Ishikawa (cell line): Measurements from ENCODE around the gene KCNQ1.

Experiments
- CEBPB ChIP-seq: IDR thresholded peaks from 2 replicates; pipeline ENCODE4 v1.6.1; 2012
- CREB1 ChIP-seq: IDR thresholded peaks from 2 replicates; pipeline ENCODE4 v1.6.1; 2012; ENCODE audit warnings: low read depth
- EGR1 ChIP-seq: IDR thresholded peaks from 2 replicates; pipeline ENCODE4 v1.6.1; 2012
- EP300 ChIP-seq: IDR thresholded peaks from 2 replicates; pipeline ENCODE4 v1.6.1; 2012; ENCODE audit warnings: borderline replicate concordance
- FOXM1 ChIP-seq: IDR thresholded peaks from 2 replicates; pipeline ENCODE4 v1.6.1; 2012; ENCODE audit warnings: low read depth, borderline replicate concordance
- NFIC ChIP-seq: IDR thresholded peaks from 2 replicates; pipeline ENCODE4 v1.6.1; 2012
- RAD21 ChIP-seq: IDR thresholded peaks from 2 replicates; pipeline ENCODE4 v1.6.1; 2012; ENCODE audit warnings: low read depth
- REST ChIP-seq: IDR thresholded peaks from 2 replicates; pipeline ENCODE4 v1.6.1; 2012; ENCODE audit warnings: low read depth, mild to moderate bottlenecking
- TAF1 ChIP-seq: IDR thresholded peaks from 2 replicates; pipeline ENCODE4 v1.6.1; 2012; ENCODE audit warnings: low read depth, mild to moderate bottlenecking
- TCF12 ChIP-seq: IDR thresholded peaks from 2 replicates; pipeline ENCODE4 v1.6.1; 2012; ENCODE audit warnings: low read depth
- TEAD4 ChIP-seq: IDR thresholded peaks from 2 replicates; pipeline ENCODE4 v1.6.1; 2012
- YY1 ChIP-seq: IDR thresholded peaks from 2 replicates; pipeline ENCODE4 v1.6.1; 2012; ENCODE audit warnings: low read depth
- ZBTB7A ChIP-seq: IDR thresholded peaks from 2 replicates; pipeline ENCODE4 v1.6.1; 2012; ENCODE audit warnings: low read depth
- TF ChIP-seq, protein P1 (sequence below): IDR thresholded peaks from 2 replicates; pipeline ENCODE4 v1.6.1; 2012
- TF ChIP-seq, protein P2 (sequence below): IDR thresholded peaks from 2 replicates; pipeline ENCODE4 v1.6.1; 2012

The KCNQ1 gene

DNA sequence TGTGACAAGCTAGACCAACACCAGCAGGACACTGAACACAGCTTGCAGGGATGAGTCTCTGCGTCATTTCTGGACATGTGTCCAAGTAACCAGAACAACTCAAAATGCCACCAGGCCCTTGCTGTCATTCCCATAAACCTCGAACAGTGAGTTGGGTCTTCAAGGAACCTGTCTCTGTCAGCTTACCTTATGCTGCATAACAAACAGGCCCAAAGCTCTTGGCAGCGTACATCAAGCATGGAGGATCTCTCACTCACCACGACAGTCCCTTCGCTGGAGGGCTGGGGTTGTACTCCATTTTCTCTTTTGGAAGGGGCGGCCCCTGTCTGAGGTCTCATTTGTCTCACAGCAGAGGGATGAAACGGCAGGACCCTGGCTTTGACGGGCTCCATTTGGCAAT lies 434.0 kb downstream of the KCNQ1 start:
- no peak for TF ChIP-seq CEBPB
- TF ChIP-seq TEAD4: no peak
- TF ChIP-seq REST: no peak
- TF ChIP-seq CREB1: no peak
- no peak for TF ChIP-seq RAD21
- no peak for TF ChIP-seq EP300
- TF ChIP-seq ZBTB7A: no peak
- TF ChIP-seq, protein P1, sequence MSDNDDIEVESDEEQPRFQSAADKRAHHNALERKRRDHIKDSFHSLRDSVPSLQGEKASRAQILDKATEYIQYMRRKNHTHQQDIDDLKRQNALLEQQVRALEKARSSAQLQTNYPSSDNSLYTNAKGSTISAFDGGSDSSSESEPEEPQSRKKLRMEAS: no peak
- TF ChIP-seq, protein P2, sequence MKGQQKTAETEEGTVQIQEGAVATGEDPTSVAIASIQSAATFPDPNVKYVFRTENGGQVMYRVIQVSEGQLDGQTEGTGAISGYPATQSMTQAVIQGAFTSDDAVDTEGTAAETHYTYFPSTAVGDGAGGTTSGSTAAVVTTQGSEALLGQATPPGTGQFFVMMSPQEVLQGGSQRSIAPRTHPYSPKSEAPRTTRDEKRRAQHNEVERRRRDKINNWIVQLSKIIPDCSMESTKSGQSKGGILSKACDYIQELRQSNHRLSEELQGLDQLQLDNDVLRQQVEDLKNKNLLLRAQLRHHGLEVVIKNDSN: no peak
- no peak for TF ChIP-seq TAF1
- no peak for TF ChIP-seq TCF12
- TF ChIP-seq YY1: no peak
- TF ChIP-seq NFIC: no peak
- TF ChIP-seq EGR1: no peak
- TF ChIP-seq FOXM1: no peak

GRCh38 chr11:2880646-2881045 lies 435.8 kb downstream of the KCNQ1 start:
- no peak for TF ChIP-seq EGR1
- TF ChIP-seq CREB1: no peak
- TF ChIP-seq REST: no peak
- no peak for TF ChIP-seq CEBPB
- no peak for TF ChIP-seq TAF1
- no peak for TF ChIP-seq ZBTB7A
- TF ChIP-seq EP300: no peak
- TF ChIP-seq, protein P2: no peak
- TF ChIP-seq FOXM1: no peak

GRCh38 chr11:2881076-2881980 lies 436.5 kb downstream of the KCNQ1 start:
- TF ChIP-seq CEBPB (no peak), YY1 (no peak), REST (no peak), EGR1 (no peak), TAF1 (no peak), TEAD4 (no peak), FOXM1 (no peak), NFIC (no peak), ZBTB7A (no peak), EP300 (no peak), RAD21 (no peak), CREB1 (no peak), TCF12 (no peak)
- TF ChIP-seq, protein P2: no peak
- TF ChIP-seq, protein P1: no peak

GRCh38 chr11:2881981-2882375 lies 437.2 kb downstream of the KCNQ1 start:
- TF ChIP-seq TCF12: no peak
- no peak for TF ChIP-seq CEBPB
- no peak for TF ChIP-seq CREB1
- no peak for TF ChIP-seq ZBTB7A
- TF ChIP-seq YY1: no peak
- TF ChIP-seq EGR1: no peak
- no peak for TF ChIP-seq TEAD4
- TF ChIP-seq, protein P1: no peak
- no peak for TF ChIP-seq NFIC
- TF ChIP-seq, protein P2: no peak
- TF ChIP-seq FOXM1: no peak
- TF ChIP-seq EP300: no peak
- no peak for TF ChIP-seq REST
